Measurements from ENCODE around the gene EPHA4.

Gene EPHA4

DNA sequence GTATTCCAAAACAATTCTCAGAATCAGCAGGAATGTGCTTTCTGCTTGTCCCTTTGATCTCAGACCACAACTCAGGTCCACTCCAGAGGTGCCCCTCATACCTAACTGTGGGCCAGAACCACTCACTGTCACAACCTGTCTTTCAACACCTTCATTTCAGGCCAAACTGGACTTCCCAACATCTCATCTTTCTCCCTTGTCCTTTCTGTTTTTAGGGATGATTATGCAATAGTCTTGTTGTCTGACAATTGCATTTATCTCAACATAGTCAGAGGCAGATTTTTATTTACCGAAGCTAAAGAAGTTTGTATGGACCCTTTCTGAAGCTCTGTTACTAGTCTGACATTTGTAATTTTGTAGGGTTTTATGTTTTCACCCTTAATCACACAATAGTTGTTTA lies 95.9 kb downstream of the EPHA4 start:
- no peak for DNase-seq (ENCODE audit: low spot score)

DNA sequence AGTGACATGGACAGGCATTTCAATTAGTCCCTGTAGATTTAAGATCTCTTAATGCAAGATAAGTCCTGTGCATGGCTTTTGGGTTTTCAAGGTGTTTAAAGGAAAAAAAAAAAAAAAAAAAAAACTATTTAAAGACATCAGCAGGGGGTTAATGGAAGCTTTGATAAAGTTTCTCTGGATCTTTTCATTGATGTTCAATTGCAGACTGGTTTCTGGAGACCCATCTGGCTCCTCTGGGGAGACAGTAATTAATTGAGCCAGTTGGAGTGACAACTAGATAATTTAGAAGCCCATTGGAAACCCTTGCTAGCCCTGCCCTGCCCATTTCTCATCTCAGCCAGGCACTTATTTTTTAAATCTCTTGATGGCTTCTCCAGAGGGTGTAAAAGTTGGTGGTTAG lies 98.7 kb downstream of the EPHA4 start:
- no peak for DNase-seq (ENCODE audit: low spot score)

DNA sequence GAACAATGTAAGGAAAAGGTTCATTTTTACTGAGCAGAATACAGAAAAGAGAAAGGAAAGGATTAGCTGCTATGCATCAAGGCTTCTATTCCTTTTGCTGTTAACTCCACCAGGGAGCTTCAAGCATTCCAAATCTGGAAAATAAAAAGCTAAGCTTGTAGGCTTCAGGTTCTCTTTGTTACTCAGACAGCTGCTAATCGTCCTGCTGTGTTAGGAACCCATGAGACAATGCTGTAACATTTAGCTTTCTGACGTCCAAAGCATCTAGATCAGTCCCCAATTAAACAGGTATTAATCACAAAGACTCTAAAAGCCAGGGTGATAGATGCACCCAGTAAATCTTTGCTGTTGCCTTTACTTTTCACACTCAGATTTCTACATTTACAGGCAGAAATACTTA lies 103.8 kb downstream of the EPHA4 start:
- DNase-seq (ENCODE audit: low spot score) = no peak

DNA sequence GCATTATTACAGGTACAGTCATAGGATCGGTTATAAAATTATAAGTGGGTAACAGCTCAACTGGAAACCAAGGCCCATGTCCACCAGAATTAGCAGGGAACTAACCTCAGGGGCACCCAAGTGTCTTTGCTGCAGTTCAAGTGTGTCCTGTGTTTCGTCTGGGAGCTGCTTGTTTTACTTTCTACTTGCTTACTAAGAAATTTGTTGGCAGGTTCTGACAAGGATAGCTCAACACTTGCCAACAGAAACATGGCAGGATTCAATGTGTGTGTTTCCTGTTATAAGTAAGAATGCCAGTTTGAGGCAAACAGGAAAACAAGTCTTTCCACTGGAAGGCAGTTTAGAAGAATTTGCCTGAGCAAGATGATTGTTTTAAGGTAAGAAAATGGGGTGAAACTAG lies 104.5 kb downstream of the EPHA4 start:
- no peak for DNase-seq (ENCODE audit: low spot score)

DNA sequence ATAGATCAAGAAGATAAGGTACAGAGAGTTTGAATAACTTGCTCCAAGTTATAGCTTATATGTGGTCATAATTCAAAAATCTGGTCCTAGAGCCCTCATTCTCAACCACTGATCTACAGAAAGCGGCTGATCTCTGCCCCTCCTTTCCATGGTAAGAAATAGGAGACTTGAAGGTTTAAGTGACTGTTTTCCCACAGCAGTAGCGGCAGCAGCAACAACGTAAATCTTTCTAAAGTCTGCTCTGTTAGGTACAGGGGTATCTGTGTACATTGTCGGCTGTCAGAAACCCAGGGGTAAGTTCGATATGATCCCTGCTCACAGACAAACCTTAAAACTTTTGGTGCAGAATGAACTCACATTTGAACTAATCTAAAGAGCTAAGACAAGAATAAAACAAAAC lies 105.4 kb downstream of the EPHA4 start:
- no peak for DNase-seq (ENCODE audit: low spot score)

DNA sequence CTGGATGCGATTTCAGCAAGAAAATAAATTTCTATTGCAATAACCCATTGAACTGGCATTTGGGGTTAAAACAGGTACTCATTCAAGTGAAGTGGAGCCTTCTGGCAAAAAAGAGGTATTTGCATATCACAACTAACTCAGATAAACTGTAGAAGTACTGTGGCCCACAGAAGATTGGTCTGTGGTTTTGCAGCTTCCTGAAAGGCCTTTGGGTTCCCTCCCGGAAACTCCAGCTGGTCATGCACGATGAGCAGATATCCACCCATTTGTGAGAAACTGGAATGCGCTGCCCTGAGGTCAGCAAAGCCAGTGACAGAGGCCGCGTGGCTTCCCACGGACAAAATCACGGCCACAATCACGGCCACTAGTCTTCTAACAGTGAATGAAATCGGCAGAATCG lies 106.3 kb downstream of the EPHA4 start:
- peak; percentile 20 for DNase-seq (ENCODE audit: low spot score)

DNA sequence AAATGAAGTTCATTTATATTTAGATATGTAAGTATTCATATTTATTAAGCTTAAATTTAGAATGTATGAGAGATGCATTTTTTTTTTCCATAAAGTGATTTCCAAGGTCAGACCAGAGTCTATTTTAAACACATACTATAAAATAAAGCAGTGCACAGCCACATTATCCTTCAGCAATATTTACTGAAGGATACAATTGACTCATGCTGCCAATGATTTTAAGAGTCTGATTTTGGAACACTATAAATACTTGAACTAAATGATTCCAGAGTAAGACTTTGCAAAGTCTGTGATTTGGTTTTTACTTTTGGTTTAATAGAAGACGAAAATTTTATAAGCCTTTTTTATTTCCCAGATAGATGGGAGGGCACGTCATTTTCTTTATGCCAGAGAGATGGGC lies 107.1 kb downstream of the EPHA4 start:
- DNase-seq (ENCODE audit: low spot score) = no peak

DNA sequence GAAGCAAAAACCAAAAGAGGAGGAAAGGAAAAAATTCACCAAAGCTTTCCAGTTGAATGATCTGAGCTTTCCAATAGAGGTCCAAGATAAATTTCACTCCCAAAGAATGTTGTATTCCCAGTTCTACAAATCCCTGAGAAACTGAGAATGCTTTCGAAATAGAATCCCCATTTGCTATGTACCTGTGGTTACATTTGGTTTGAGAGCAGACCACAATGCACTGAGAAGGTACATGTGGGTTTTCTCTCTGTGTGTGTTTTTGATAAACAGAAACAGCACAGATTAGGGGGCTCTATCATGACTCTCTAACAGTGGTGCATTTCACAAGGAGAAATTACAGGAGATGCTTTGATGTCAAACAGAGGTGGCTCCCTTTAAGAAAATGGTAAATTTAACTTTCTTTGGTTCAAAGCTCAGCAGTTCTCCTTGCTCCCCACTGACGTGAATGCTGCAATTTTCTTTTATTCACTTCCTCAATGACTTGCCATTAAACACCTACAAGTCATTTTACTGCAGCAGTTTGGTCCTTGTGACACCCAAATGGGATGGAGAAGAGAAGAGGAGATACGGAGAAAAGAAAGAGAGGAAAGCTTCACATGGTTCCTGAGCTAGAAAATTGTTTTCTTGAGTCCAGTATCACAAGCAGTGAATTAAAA lies 108.7 kb downstream of the EPHA4 start:
- no peak for DNase-seq (ENCODE audit: low spot score)

DNA sequence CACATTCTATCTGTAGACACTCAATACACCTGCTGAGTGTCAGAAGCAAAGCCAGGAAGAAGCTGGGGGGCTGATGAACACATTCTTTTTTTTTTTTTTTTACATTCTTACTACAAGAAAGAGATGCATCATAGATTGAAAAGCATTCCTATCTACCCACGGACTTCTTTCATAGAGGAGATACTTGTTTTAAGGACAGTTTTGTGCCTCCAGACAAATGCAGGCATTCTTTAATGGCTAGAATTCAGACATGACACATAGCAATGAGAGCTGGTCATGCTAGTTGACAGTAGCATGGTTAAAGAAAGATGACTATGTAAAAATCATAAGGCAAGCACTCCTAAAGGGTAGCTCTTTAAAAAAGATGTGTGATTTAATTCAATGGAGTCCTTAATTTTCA lies 110.2 kb downstream of the EPHA4 start:
- no peak for DNase-seq (ENCODE audit: low spot score)

DNA sequence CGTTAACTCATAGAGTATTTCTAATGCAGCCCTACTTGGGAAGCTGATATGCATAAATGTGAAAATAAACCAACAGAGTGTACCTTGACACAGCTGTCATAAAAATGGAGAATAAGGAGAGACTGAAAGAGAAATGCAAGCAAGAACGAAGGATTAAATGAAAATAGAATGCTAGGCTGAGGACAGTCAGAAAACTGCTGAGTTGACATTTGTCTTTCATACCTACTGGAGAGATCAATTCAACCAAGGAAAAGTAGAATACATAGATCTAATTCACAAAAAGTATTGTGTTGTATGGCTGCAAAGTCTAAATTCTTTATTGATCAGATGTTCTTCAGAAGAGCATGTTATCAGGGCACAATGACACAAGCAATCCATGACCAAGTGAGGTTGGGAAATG lies 112.0 kb downstream of the EPHA4 start:
- no peak for DNase-seq (ENCODE audit: low spot score)

DNA sequence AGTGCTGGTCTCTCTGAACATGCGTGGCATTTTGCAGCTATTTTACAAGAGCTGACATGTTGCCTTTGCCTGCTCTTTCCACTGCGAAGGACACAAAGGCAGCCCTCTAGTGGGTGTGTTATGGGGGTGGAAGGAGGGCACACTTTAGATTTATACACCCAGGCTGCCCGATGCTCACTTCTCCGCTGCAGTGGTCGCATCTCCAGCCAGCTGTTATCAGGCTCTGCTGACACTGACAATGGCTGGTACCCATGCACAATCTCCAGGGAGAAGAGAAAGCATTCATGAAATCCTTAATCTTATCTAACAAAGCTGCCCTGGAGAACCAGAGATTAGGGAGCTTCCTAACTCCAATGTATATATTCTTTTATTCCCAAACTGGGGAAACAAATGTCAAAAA lies 113.5 kb downstream of the EPHA4 start:
- DNase-seq (ENCODE audit: low spot score) = no peak

DNA sequence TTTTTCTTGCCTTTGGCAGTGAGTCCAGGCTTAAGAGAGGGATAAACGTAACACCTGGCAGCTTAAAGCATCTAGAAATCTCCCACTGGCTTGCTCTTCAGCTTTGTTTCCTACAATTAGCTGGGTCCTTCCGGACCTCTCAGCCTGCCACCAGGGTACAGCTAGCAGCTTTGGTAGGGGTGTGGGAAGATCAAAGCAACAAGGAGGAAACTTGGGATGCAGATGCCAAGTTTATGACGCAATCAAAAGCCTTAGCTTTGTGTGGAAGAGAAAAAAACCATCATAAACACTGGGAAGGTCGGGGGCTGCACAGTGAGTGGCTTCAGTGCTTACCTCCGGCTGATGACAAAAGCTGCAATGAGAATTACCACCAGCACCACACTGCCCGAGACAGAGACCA lies 116.9 kb downstream of the EPHA4 start:
- DNase-seq (ENCODE audit: low spot score) = no peak

DNA sequence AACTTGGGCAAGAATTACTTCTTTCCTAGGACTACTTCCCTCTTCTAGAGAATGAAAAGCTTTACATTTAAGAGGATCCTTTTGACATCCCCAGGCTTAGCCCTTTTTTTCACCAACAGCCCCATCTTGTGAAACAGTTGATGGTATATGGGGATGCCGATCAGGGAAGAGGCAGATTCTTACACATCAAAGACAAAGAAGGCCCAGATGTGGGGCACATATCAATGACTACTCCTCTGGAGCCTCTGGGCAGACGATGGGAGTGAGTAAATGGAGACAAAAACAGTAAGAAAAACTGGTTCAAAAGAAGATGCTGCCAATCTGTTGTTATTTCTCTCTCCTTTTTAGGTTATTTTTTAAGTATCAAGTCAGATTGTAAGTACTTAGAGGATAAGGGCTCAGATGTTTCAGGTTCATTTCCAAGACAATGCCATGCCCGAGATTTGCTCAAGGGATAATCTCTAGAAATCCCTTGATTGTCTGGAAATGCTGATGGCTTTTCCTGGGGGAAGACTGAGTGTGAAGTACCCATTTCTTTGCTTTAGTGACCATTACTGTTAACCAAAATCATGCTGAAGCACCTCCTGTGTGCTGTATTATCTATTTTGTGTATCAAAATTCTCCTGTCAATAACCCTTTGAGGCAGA lies 117.5 kb downstream of the EPHA4 start:
- no peak for DNase-seq (ENCODE audit: low spot score)

DNA sequence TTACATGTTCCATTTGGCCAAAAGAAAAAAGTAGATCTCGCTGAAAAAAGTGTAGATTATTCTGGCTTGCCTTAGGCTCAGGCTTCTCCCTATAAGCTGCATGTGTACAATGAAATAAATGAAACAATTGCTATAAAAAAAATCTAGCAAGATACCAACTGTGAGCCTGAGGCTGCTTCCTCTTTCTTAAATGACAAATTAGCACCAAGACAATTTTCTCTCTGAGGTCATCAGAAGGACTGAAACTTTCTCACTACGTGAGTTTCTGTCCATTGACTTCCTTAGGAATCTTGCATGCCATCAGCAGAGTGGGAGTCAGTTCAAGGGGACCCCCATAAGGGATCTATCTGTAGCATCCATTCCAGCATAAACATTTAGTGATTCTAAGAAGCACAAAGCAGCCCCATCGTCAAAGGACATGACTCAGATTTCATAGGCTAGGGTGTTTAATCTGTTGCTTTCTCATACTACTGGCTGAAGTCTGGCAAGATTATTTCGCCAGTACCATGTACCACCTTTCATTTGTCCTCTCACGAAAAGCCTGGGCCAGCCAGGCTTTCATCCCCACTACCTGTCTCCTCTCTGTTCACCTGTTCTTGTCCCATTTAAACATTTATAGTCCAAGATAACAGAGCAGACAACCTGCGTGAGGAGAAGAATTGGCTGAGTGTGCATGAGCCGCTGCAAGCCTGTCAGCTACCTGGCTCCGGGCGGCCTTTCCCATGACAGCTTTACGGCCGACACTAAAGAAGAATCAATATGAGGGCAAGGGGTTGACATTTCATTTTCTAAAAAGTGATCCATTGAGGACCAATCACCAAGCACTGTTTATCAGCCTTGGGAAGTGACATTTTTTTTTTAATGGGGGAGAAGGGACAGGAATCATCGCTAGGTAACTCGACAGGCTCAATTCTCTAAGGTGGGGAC lies 120.0 kb downstream of the EPHA4 start:
- DNase-seq (ENCODE audit: low spot score) = no peak

DNA sequence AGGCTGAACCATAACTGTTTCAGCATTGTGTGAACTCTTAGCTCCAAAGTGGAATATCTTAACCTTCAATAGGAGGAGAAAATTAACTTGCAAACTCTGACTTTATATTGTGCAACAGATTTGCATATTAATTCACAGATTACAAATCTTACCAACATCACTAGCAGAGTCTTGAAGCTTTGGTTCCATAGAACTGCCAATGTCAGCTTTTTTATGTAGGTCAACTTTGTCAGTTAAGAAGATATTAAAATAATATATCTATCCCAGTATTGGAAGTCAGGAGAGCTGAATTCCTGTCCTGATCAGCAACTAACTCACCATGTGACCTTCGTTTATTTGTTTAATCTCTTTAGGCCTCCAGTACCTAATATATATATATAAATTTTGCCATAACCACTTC lies 121.8 kb downstream of the EPHA4 start:
- no peak for DNase-seq (ENCODE audit: low spot score)

DNA sequence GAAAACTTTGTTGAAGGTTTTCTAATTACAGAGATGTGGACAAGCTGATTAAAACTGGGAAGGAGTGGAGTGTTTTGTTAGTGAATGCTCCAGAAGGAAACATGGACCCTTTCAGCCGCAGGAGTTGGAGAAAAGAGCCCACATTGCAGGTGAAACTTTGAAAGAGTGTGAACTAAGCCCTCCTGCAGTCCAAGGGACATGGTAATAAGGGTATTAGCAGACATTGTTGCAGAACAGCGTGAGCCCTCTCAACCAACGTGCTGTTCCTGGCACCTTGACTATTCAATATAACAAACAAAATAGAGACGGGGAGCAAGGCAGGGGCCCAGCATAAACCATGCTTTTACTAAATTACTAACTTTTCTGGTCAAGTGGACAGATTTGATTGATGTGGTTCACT lies 122.7 kb downstream of the EPHA4 start:
- no peak for DNase-seq (ENCODE audit: low spot score)

DNA sequence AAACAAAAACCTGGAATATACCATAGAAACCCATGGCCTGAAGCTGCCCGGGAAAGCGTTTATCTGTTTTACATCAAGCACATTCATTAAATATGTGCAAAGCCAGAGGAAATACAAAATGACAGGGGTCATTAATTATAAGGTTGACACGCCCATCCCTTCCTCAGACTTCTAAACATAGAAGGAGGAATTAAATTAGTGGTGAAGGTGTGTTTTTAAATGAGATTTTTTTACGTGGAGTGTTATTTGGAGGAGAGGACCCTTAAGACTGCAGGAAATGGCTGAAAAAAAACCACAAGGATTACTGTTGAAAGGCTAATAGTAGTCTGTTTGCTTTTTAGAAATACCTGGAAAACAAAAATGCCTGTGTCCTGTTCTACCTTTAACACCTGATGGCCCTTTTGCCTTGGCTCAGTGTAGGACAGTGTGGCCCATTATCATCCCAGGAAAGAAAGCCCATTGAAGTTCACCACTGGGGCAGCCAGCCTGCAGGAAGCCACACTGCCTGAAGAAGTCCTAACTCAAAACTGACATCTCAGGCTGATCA lies 123.2 kb downstream of the EPHA4 start:
- DNase-seq (ENCODE audit: low spot score) = no peak

DNA sequence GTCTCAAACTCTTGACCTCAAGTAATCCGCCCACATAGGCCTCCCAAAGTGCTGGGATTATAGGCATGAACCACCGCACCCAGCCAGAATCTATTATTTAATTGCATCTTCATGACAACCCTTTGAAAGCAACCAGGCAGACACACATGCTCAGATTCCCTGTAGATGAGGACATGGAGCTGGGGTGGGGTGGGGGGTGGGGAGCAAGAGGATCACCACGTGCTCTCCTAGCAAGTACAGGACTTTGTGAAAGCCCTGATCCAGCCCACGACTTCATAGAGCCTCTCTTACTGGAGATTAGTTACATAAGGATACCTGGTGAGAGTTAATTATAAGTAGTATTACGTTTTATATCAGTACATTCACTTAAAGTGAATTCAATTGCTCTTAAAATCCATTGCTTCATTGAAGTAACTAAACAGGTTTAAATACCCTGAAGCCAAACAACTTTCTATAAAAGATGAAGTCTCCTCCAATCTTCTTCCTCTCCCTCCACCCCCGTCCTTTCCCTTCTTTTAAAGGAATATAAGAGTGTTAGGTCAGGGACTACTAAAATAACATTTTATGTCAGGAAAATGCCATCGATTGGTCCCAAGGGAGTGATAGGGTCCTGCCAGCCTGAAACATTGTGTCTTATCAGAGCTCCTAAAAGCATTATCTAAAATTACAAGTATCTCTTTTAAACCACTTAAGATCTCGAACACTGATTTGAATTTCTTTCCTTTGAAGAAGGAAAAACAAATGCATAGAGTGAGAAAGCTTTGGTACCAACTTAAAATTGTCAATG lies 123.9 kb downstream of the EPHA4 start:
- no peak for DNase-seq (ENCODE audit: low spot score)

DNA sequence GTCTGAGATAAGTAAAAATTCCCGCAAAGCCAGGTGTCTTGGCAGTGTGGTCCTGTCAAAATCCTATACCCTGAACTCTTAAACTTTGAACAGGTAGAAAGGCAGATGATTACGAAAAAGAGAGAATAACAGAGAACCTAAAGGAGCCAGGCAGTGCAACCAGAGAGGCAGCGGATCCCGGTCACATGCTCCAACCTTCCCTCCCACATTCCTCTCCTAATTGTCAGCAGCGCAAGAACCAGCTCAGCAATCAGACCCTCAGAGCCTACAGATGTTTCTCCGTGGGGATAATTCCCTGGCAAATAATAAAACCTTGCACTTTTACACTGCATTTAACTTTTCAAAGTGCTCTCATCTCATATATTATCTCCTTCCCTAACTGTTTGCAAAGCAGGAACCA lies 124.8 kb downstream of the EPHA4 start:
- DNase-seq (ENCODE audit: low spot score) = no peak

DNA sequence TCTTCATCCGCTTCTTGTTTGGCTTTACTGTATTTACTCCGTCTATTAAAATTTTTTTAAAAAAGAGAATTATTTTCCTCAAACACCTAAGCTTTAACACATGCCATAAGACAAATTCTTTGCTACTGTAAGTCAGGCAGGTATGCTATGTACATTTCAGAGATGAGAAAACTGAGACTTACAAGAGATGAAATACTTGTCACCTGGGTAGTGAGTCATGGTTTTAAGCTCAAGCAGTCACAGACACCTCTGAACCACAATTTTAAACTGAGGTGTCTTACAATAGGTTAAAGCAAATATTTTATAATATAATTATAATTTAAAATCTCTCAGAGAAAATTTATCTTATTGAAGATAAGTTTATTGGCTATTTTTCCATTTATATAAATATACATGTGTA lies 126.0 kb downstream of the EPHA4 start:
- DNase-seq (ENCODE audit: low spot score) = no peak

DNA sequence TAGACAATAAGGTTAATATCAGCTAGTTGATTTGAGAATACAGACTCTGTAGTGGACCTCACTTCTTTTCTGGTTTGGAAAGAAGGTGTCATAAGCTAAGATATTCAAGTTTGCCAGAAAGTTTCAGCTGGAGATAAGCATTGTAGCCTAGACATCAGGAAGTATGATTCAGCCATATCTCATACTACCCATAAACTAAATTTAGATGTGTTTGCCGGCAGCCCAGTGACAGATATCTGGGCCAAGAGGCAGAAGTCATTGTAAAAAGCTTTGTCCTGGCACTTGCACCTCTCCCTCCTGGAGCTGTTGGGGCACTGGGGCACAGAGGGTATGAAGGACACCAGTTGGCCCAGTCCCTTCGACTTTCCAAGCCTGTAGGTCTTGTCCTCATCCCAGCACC lies 128.0 kb downstream of the EPHA4 start:
- no peak for DNase-seq (ENCODE audit: low spot score)

DNA sequence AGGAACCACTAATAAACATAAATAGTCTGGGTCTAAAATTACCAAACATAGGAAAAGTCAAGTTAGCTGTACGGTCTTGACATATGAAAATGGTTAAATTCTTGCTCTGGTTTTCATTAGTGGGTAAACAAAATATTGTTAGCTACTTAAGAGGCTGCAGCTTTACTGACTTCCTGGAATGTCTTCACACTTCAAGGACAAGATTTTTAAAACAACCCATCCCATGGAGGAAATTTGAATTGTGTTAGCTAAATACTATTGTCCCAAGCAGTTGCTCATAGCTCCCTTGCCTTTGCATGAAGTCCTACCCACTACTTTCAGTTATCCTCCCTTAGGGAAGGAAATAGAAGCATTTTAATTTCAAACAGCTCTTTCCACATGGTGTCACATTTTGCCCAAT lies 128.5 kb downstream of the EPHA4 start:
- DNase-seq (ENCODE audit: low spot score) = no peak

Data from germinal center (tissue), 1 donor.